ENCODE results near the gene RAB22A. TPM values are rescaled to one million over a fixed set of nuclear protein-coding genes. Genes with fewer than 3 reads are reported as not detected.
"Not testable (repeated sequence)": the region's sequence is repeated elsewhere in the genome, so short reads cannot be mapped to it uniquely, and the experiment has no call there.

RAB22A gene
- total RNA-seq, 1 donor from 2014 or later, result 17.6 TPM

DNA sequence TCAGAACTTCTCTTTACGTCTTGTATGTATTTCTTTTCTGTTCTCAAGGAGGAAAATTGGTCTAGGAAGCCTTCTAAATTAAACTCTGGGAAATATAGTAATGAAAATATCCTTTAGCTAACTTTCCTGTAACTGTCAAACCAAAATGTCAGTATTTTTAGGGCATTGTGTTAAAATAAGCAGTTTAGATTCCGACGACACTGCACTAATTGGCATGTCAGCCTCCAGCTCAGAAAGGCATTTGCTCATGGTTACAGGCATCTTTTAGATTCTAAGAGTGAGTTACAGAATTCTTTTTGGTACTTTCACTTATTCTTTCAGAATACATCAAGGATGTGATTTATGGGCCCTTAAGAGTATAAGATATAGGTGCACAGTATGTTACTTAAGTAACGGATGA, 53.5 kb downstream of the RAB22A start:
- Histone ChIP-seq H3K27me3 (ENCODE audit: control insufficient read depth, insufficient read depth, low read length) (no peaks in the 10 kb centered on the region), H3K36me3 (ENCODE audit: control insufficient read depth, insufficient read depth, low read length) (peaks cover 10% of the 10 kb centered on the region), H3K4me3 (ENCODE audit: low read depth, low read length) (no peak overlapping the region)
- FAIRE-seq, result no peak
- TF ChIP-seq CTCF (IDR thresholded peaks at IDR 0.05; ENCODE audit: insufficient read depth, low read length, severe bottlenecking), result no peak
- no peak for DNase-seq (ENCODE audit: low read depth)

- Histone ChIP-seq H3K36me3 (ENCODE audit: control insufficient read depth, insufficient read depth, low read length) (no peaks in the 10 kb centered on the region), H3K4me3 (ENCODE audit: low read depth, low read length) (no peak overlapping the region), H3K27me3 (ENCODE audit: control insufficient read depth, insufficient read depth, low read length) (no peaks in the 10 kb centered on the region)
- DNase-seq (ENCODE audit: low read depth) (no peak), FAIRE-seq (no peak)
- TF ChIP-seq CTCF (IDR thresholded peaks at IDR 0.05; ENCODE audit: insufficient read depth, low read length, severe bottlenecking), result no peak
Measured at GRCh38 chr20:58366866-58367265, 57.4 kb downstream of the RAB22A start.

GRCh38 chr20:58372806-58373205, 63.3 kb downstream of the RAB22A start:
- no peak for TF ChIP-seq CTCF (IDR thresholded peaks at IDR 0.05; ENCODE audit: insufficient read depth, low read length, severe bottlenecking)
- Histone ChIP-seq H3K4me3 (ENCODE audit: low read depth, low read length) (no peak overlapping the region), H3K27me3 (ENCODE audit: control insufficient read depth, insufficient read depth, low read length) (no peaks in the 10 kb centered on the region), H3K36me3 (ENCODE audit: control insufficient read depth, insufficient read depth, low read length) (no peaks in the 10 kb centered on the region)
- FAIRE-seq, result no peak
- DNase-seq (ENCODE audit: low read depth), result no peak

- not testable (repeated sequence) for H3K4me3 ChIP-seq (ENCODE audit: low read depth, low read length); H3K27me3 ChIP-seq (ENCODE audit: control insufficient read depth, insufficient read depth, low read length); H3K36me3 ChIP-seq (ENCODE audit: control insufficient read depth, insufficient read depth, low read length); FAIRE-seq; DNase-seq (ENCODE audit: low read depth)
Measured at GRCh38 chr20:58373296-58373695, 63.8 kb downstream of the RAB22A start.

GRCh38 chr20:58374027-58374850, 64.7 kb downstream of the RAB22A start:
- DNase-seq (ENCODE audit: low read depth) (no peak), FAIRE-seq (peak; percentile 88)
- TF ChIP-seq CTCF (IDR thresholded peaks at IDR 0.05; ENCODE audit: insufficient read depth, low read length, severe bottlenecking), result no peak
- H3K27me3 ChIP-seq (ENCODE audit: control insufficient read depth, insufficient read depth, low read length), result no peaks in the 10 kb centered on the region
- H3K36me3 ChIP-seq (ENCODE audit: control insufficient read depth, insufficient read depth, low read length), result no peaks in the 10 kb centered on the region
- H3K4me3 ChIP-seq (ENCODE audit: low read depth, low read length), result no peak overlapping the region

DNA sequence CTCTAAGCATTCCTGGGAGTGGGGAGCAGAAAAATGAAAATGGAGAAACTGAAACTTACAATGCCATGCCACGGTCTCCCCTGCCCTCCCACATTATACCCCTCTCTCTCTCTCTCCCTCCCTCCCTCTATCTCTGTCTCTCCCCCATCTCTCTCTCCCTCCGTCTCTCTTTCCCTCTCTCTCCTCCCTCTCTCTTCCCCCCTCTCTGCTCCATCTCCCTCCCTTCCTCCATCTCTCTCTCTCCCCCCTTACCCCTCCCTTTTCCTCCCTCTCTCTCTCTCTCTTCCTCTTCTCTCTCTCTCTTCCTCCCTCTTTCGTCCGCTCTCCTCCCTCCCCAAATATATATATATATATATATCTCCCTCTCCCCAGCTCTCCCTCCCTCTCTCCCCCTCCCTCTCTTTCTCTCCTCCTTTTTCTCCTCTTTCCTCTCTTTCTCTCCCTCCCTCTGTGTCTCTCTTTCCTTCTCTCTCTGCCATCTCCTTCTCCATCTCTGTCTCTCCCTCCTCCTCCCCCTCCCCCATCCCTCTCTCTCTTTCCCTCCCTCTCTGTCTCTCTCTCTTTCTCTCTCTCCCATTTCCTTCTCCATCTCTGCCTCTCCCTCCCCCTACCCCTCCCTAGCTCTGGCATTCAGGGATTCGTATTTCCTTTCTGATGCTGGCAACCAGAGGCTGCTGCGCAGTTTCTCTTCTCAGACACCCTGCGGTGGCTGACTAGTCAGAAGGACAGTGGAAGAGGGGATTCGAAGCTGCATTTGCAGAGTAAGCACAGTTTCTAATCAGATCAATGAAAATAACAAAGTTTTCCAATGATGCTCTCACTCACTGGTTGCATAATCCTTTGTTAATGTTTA, 65.6 kb downstream of the RAB22A start:
- TF ChIP-seq CTCF (IDR thresholded peaks at IDR 0.05; ENCODE audit: insufficient read depth, low read length, severe bottlenecking), result no peak
- Histone ChIP-seq H3K27me3 (ENCODE audit: control insufficient read depth, insufficient read depth, low read length) (no peaks in the 10 kb centered on the region), H3K4me3 (ENCODE audit: low read depth, low read length) (no peak overlapping the region), H3K36me3 (ENCODE audit: control insufficient read depth, insufficient read depth, low read length) (no peaks in the 10 kb centered on the region)
- no peak for DNase-seq (ENCODE audit: low read depth)
- no peak for FAIRE-seq

Data from bronchial epithelial cell (primary cell).